NCI-H2081 treated with DMSO at 0.1 percent for 48 hours (cell line): ENCODE results near the gene CNGA1.

Experiments
- DNase-seq: peaks from one replicate; lab custom pipeline; 2025; lab: John Stamatoyannopoulos, UW

CNGA1 gene

DNA sequence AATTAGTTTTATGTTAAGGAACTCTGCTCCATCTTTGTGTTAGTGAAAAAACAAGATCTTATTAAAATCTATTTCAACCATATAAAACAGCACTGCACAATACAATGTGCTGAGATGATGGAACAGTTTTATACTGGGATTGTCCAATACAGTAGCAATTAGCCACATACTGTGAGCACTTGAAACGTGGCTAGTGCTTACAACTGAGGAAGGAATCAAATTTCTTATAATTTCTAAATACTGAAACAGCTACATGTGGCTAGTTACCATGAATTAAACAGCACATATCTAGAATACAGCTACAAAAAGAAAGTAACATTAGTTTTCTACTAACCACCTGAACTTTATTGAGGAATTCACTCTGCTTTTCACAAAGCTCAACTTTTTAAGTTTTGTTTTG is 116.8 kb downstream of the CNGA1 start:
- no peak for DNase-seq

DNA sequence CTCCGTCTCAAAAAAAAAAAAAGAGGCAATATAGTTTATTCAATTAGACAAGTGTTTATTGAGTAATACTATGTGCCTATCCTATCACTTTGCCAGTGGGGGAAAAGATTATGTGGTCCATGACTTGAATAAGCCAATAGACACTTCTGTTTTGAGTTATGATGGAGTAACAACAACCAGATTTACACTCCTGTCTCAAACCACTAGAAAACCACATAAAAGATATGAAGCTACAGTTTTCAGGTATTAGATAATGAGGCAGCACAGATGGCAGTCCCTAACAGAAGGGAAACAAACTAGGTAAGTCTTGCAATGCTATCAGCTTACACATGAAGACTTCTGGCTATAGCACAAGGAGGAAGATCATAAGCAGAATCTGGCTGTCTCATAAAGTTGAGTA is 124.6 kb downstream of the CNGA1 start:
- DNase-seq, result no peak
